ENCODE data around the gene RAD21L1. TPM values are rescaled to one million over a fixed set of nuclear protein-coding genes. Genes with fewer than 3 reads are reported as not detected.
"Not testable (repeated sequence)": the region's sequence is repeated elsewhere in the genome, so short reads cannot be mapped to it uniquely, and the experiment has no call there.

The RAD21L1 gene
- total RNA-seq, 1 donor from 2014 or later, result not detected

DNA sequence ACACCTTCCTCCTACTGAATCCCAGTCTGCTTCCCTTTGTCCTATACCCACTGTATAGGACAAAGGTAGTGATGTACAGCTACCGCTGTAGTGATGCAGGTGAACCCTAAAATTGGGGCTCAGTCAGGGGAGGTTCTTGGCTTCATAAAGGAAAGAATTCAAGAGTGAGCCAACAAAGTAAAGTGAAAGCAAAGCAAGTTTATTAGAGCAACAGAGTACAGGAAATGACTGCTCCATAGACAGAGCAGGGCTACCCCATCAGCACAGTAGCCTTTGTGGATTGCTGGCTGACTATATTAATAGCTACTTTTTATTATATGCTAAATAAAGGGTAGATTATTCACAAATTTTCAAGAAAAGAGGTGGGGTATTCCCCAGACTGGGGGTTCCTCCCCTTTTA is 25.9 kb upstream of the RAD21L1 start:
- DNase-seq, result no peak

DNA sequence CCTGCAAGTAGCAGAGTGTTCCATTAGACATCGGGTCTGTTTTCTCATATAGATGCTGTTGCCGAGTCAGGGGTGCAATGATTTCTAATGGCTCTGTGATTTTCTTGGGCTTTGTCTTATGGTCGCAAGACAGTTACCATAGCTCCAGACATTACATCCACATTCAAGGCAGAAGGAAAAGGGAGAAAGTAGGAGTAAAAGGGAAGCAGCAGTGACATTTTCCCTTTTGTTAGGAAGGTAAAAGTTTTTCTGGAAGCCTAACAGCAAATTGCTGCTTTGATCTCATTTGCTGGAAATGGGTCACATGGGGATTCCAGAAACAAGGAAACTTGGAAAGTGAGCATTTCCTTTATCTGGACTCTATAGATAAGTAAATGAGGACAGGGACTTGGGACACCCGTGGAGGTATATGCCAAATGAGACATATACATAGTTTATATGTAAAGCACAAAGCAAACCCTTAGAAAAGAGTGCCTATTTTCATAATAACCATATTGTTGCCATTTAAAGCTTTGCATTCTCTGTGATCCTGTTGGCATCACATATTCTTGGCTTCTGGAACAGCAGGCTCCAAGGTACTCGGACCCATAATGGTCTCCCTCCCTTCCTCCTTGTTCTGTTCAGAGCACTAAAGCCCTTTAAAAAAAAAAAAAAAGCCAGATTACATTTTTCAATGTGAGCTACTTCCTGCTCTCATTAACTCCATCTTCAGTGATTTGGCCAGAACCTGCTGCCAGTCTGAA is 22.9 kb upstream of the RAD21L1 start, which contains the start of gene C20orf202:
TSS of gene C20orf202 (plus strand) at position 693 of the 743 bp plus-strand sequence. CDS start 132 bp downstream, outside the sequence.
- DNase-seq, result no peak

DNA sequence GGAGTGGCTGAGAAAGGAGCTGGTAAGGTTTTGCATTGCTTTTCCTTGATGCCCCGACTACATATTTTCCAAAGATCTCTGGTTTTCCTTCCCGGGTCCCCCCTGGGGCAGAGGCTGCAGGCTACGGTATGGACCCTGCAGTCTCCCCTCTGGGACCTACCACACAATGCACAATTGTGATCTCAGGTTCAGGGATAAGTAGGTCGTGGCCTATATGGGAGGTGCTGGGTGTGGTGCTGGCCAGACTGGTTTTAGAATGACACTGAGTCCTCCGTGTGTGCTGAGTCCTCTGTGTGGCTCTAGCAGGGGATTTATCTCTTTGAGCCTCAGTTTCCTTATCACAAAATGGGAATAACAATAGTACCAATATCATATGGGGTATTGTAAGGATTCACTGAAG is 22.2 kb upstream of the RAD21L1 start:
- DNase-seq, result no peak

DNA sequence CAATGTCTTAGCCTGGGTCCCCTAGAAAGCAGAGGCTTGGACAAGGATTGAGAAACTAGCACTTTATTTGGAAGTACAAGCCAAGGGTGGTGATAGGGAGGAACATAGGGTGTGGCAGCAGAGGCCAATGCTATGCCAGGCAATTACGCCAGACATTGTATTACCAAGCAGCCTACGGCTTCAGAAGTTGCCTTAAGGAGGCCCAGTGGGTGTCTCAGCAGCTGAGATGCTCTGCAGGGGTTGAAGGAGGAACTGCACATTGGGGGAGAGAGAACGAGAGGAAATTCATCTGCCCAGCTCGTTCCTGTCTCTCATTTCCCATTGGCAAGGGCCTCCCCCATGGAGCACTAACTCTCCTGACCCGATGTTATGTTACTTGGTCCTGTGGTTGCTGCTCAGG is 21.7 kb upstream of the RAD21L1 start:
- no peak for DNase-seq

DNA sequence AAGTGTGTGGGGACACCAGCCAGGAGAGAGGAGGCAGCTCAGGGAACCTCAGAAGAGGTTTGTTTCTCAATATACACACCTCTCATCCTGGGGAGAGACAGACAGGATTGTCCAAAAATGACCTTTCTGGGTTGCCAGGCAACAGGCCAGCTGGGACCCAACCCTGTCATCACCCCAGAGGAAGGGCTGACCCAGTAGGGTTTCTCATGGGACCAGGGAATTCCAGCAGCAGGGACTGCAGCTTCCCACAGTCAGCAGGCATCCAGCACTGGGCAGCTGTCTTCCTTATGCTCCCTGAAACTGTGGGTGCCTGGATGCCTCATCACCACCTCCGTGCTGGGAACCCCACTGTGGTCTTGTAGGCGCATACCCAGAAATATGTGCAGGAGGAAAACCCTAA is 21.3 kb upstream of the RAD21L1 start:
- no peak for DNase-seq

DNA sequence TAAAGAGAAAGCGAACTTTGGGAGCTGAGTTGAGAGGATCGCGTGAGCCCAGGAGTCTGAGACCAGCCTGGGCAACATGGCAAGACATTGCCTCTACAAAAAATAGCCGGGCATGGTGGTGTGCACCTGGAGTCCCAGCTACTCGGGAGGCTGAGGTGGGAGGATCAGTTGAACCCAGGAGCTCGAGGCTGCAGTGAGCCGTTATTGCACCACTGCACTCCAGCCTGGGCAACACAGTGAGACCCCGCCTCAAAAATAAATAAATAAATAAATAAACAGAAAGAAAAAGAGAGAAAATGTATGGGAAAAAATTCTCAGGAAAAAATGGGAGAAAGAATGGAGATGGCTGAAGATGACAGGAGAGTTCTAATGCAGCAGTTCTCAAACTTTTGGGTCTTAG is 20.0 kb upstream of the RAD21L1 start:
- DNase-seq, result no peak

DNA sequence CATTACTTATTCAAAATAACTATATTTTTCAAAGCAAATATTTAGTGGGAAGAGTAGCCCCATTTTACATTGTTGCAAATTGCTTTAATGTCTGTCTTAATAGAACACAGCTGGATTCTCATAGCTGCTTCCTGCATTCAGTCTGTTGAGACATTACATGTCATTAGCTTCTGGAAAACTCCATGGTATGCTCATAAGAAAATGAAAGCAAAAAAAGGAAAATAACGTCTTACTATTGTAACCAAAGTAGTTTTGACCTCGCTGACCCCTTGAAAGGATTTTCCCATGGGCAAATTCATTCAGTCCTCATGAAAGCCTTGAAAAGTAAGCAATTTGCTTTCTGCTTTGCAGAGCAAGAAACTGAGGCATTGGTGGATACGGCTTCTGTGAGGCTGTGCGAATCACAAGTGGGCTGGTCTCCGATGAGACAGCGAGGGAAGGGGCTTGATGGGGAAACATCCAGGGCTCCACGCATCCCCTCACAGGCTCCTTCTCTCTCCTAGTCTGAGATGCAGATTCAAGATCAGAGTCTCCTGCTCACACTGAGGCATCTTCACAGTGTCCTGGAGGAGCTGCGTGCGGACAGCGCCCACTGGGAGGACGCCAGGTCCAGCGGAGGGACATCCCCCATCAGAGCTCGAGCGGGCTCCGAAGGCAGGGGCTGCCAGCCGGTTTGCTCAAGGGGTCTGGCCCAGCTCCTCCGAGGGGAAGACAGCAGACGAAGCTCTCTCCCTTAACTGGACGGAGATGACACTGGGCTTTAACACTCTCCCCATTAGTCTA is 19.3 kb upstream of the RAD21L1 start:
- DNase-seq, result no peak

DNA sequence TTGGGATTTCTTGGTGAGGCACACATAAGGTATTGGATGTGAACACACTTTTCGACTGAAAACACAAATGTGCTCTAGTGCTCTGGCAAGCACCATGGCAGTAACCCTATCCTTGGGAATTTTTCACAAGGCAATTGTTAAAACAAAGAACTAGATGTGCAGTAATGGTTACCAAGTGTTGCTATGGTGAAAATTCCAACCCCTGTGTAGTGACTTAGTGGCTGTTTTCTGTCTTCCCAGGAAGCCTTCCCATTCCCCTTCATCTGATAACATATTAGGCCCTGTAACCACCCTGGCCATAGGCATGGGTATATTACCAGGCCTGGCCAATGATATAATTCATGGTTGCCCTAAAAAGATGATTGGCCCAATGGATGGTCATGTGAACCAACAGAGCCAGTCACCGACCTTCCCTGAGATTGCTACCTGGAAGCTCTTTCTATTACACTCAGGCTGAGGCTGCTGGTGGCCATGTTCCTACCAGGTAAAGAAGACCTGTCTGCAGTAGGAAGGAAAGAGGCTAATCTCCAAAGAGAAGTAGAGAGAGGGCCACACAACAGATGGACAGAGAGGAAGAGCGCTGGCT is 18.5 kb upstream of the RAD21L1 start:
- DNase-seq, result no peak

DNA sequence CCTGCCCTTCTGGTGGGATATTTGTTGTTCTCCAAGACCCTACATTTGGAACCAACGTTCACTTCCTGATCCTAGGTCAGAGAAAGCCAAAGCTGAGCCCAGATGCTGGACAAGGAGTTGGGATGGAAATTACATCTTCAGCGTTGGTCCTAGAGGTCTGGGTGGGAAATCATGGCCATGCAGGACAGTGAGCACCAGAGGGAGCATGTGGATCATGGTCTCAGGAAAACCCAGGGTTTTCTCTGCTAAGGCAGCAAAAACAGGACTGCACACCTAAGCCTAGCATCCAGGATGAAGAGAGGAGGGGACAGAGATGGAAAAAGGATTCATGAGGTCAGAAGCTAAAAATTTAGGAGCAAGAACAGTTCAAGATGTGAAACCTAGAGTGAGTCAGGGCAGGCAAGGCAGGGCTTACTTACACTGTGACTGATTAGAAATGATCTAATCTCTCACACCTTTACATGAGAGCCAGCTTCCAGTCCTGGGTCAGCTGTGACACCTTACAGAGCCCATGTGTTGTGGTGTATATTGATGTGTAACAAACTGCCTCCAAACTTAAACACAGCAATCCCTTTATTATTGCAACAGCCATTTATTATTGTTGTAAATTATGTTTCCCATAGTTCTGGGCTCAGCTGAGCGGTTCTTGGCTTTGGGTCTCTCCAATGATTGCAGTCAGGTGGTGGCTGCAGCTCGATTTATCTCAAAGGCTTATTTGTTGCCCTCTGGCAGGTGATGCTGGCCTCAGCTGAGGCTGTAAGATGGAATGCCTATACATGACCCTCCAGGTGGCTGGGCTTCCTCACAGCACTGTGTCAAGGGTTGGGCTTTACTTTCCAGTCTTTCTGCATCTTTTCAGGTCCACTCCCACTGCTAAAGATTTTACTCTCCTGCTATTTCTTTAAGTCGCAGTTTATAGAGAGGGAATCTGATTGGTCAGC is 16.1 kb upstream of the RAD21L1 start:
- DNase-seq, result no peak

DNA sequence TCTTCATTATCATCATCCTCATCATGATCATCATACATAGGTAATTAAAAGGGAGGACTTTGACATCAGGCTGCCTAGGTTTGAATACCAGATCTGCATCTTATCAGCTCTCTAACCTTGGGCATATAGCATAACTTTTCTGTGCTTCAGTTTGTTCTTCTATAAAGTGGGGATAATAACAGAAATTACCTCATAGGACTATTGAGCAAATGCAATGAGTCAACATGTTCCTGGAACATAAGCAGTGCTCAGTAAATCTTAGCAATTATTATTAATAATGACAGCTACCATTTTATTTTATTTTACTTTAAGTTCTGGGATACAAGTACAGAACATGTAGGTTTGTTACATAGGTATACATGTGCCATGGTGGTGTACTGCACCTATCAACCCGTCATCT is 15.3 kb upstream of the RAD21L1 start:
- no peak for DNase-seq

DNA sequence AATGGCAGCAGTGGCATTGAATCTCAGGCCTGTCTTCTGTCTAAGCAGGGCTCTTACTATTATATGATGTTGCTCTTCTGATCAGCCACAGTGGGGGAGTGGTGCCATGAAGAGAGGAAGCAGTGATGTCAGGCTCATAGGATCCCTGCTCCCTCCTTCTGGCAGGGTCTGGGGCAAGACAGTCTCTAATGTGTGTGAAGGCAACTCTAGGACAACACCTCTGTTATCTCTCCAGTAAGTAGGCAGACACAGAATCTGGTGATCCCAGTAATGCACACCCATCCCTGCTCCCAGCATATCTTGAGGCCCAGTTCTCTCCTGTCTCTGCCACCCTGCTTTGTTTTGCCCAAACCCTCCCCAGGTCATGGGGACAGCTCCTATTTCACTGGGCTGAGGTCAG is 13.8 kb upstream of the RAD21L1 start:
- no peak for DNase-seq

DNA sequence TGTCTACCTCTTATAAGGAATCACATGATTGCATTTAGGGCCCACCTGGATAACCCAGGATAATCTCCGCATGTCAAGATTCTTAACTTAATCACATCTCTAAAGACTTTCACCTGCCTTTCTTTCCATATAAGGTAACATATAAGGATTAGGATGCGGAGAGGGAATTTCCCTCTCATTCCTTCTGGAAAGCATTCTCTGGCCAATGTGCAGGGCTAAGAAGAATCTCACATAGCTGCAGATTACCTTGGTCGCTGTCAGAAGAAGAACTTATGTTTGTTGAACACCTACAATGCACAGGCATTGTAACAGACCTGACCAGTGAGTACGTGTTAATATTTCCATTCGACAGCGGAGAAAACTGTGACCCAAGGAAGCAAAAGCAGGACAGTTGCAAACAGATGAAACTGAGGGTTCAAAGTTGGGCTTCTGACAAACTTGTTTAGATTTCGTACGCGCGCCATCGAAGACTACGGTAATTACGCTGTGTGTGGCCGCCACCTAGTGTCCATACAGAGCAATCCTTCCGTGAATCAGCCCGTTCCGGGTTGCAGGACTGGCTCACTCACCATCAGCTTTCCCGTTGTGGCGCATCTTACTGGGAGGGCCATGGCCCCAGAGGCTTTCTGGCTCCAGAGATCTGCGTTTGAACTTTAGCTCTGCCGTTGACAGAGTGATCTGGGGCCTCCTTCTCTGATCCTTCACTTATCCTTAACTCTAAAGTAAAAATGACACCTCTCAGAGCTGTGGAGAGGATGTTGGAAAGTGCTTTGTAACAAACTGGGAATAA is 13.0 kb upstream of the RAD21L1 start:
- peak; percentile 79 for DNase-seq

DNA sequence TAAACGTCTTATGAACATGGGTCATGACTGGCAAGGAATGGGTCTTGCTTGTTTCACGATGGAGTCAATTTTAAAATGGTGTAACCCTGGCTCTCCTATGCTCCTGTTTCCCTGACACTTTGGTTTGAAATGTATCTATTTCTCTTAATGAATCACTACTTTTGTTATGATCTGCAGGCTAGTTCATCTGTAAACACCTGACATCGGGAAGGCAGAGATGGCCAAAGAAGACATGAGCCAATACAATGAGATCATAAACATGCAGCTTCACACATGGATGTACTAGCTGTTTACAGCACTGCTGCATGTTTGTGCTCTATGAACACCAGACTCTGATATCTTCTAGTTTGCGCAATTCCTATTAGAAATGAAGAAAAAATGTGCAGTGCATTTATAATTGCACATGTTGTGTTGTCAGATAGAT is 11.0 kb upstream of the RAD21L1 start:
- no peak for DNase-seq

DNA sequence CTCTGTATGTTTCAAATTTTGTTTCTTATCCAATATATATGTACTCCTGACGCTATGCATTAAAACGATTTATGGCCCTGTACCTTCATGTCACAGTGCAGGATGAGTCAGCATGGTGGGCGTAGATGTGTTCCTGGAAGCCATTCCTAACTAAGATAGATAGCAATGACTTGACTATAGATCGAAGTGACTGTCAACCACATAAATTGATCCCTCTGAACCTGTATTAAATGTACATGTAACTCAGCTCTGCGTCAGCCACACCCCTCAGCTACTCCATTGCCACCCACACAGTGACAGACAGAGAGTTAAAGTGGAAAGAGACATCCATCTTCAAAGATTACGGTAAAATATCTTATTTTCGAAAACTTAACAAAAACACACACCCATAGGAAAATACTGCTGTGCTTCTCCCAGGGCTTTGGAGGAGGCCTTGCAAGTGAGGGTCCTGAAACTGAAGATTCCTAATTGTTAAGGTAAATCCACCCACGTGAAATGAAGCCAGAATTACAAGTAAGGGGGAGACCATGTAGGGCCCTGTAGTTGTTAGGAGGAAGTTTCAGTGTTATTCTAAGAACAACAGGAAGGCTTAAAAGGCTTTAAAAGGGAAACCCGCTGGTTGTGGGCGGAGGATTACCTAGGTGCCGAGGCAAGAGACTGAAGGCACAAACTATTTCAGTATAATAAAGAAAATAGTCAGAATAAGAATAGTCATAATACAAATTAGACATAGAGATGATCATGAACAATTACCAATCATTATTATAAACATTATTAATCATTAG is 10.3 kb upstream of the RAD21L1 start:
- no peak for DNase-seq

DNA sequence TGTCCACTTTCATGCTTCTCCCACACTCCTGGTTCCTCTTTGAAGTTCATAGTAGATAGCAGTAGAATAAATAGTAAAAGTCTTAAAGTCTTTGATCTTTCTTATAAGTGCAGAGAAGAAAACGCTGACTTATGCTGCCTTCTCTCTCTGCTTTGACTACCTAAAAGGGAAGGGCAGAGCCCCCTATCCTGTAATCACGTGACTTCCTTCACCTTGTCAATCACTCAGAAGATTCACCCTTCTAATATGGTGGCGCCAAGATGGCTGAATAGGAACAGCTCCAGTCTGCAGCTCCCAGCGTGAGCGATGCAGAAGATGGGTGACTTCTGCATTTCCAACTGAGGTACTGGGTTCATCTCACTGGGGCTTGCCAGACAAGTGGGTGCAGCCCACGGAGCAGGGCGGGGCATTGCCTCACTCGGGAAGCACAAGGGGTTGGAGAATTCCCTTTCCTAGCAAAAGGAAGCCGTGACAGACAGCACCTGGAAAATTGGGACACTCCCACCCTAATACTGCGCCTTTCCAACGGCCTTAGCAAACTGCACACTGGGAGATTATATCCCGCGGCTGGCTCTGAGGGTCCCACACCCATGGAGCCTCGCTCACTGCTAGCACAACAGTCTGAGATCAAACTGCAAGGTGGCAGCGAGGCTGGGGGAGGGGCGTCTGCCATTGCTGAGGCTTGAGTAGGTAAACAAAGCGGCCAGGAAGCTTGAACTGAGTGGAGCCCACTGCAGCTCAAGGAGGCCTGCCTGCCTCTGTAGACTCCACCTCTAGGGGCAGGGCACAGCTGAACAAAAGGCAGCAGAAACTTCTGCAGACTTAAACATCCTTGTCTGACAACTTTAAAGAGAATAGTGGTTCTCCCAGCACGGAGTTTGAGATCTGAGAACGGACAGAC is 9.1 kb upstream of the RAD21L1 start:
- not testable (repeated sequence) for DNase-seq

DNA sequence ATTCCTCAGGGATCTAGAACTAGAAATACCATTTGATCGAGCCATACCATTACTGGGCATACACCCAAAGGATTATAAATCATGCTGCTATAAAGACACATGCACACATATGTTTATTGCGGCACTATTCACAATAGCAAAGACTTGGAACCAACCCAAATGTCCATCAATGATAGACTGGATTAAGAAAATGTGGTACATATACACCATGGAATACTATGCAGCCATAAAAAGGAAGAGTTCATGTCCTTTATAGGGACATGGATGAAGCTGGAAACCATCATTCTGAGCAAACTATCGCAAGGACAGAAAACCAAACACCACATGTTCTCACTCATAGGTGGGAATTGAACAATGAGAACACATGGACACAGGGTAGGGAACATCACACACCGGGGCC is 3.1 kb upstream of the RAD21L1 start:
- DNase-seq, result not testable (repeated sequence)

DNA sequence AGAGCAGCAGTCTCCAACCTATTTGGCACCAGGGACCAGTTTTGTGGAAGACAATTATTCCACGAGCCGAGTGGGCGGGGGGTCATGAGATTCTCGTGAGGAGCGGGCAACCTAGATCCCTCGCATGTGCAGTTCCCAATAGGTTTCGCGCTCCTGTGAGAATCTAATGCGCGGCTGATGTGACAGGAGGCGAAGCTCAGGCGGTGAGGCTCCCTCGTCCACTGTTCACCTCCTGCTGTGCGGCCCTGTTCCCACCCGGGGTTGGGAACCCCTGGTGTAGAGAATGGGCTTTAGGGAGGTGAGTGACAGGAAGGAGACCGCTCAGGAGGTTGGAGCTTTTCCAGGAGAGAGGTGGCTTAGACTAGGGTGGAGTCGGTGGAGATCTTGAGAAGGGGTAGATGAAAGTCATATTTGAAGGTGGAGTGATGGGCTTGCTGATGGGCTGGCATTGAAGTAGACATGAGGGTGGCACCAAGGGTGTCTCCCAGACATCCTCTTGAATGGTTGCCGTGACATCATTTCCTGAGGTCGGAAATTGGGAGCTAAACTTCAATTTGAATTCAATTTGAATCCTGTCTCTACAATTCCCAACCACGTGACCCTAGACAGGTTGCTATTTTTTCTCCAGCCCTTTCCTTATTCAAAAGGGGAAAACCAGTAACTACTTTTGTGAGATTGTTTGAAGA is 1.5 kb upstream of the RAD21L1 start:
- no peak for DNase-seq

DNA sequence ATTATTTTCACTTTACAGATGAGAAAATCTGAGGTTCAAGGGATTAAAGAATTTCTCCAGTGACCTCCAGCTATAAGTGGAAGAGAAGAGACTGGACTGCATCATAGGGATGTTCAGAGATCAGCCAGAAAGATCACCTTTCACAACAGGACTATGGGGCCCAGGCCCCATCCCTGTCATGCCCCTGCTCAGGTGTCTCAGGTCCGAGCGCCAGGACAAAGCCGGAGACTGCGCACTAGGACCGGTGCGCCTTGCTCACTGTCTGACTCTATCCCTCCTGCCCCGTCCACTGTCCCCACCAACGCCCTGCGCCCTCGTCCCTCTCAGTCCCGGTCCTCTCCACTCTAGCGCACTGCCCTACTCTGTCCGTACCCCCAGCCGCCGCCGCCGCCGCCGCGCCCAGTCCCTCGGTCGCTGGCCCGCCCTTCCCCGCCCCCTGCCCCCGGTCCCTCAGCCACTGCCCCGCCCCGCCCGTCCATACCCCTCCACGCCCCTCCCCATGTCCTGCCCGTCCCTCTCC is 521 bp upstream of the RAD21L1 start:
- DNase-seq, result no peak
